GM18519 (cell line): ENCODE measurements around the gene DOCK3.
"Not testable (repeated sequence)": the region's sequence is repeated elsewhere in the genome, so short reads cannot be mapped to it uniquely, and the experiment has no call there.

Experiments used
- ATAC-seq: cut with Tn5 transposase; IDR thresholded peaks from one replicate; pipeline ENCODE4 v1.9.1; 2021; ENCODE audit warnings: mild to moderate bottlenecking, moderate library complexity; ENCODE audit not compliant: unreplicated experiment, low FRiP score

The DOCK3 gene

GRCh38 chr3:50853936-50854335 is 179.2 kb downstream of the DOCK3 start:
- ATAC-seq = no peak

DNA sequence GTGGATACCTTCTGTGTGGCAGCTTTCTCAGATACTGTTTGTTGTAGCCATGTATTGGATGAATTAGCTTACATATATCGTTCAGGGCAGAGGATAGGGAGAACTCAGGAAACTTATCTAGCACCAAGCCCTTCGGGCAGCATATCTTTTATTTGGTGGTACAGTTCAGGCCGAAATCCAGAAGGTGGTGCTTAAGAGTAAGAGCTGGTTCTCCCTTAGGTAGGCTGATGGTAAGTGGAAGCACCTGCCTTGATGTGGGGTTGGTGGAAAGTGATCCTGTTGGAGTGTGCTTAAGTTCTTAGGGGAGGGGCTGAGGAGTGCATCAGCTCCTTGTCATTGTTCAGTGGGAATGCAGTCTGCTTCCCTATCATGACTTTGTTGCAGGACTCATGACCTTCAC is 187.5 kb downstream of the DOCK3 start:
- ATAC-seq = no peak

DNA sequence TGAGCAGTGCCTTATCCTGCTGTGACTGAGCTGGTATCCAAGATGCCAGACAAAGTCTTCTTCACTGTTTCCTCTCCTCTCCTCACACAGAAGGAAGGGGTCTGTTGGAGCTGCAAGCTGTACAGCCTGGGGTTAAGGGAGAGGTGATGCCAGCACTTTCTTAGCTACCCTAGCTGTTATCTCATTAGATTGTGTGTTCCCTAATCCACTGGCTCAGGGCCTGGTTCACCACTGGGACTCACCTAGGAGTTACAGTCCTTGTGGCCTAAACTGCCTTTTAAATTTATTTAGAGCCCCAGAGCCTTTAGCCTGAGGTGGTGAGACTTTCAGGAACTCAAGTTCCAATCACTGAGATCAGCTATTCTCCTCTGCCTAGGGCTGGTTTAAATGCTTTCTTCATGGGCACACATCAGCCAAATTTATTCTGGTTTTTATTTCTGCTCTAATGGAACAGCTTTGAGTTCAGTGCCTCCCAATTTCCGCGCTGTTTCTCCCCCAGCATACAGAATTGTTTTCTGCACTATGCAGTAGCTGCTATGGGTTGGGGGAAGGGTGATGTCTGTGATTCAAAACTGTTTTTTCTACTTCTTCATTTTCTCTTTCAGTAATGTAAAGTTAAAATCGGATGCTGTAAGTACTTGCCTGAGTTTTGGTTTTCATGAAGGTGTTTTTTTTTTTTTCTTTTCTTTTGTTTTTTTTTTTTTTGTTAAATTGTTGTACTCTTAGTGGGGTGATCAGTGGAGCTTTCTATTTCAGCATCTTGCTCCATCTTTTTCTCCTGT is 198.8 kb downstream of the DOCK3 start:
- no peak for ATAC-seq

DNA sequence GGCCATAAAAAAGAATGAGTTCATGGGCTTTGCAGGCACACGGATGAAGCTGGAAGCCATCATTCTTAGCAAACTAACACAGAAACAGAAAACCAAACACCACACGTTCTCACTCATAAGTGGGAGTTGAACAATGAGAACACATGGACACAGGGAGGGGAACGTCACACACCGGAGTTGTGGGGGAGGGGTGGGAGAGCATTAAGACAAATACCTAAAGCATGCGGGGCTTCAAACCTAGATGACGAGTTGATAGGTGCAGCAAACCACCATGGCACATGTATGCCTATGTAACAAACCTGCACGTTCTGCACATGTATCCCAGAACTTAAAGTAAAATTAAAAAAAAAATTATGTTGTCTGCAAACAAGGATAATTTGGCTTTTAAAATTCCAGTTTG is 200.1 kb downstream of the DOCK3 start:
- not testable (repeated sequence) for ATAC-seq

- no peak for ATAC-seq
These were observed 202.2 kb downstream of the DOCK3 start for GRCh38 chr3:50876947-50877346.

- ATAC-seq = not testable (repeated sequence)
These were observed 208.0 kb downstream of the DOCK3 start for GRCh38 chr3:50882733-50883132.

GRCh38 chr3:50883755-50884154 is 209.0 kb downstream of the DOCK3 start:
- ATAC-seq = no peak

GRCh38 chr3:50885070-50885850 is 210.5 kb downstream of the DOCK3 start:
- ATAC-seq = no peak

DNA sequence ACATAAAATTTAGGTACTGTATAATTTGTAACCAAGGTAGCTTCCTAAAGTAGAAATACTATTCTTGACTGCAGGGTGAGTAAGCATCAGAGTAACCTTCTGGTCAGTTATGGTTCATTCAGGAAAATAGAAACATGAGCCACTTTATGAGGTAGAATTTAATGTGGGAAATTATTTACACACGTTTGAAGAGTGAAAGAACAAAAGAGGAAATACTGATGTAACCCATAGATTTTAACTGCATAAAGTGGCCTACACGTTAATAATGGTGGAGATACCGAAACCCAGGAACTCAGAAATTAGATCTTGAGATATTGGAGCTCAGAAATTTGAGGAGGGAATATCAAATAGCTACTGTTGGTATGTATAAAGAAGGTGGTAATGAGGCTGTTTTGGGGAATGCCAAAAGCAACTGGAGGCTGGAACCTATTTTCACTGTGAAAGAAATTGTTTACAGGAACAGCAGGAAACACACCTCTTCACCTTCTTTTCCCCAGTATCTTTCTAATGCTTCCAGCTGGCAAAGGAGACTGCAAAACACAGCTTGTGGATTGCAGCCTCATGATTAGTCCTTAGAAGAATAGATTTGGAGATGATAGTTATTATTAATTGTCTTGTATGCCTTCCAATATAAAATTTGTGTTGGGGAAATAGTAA is 216.1 kb downstream of the DOCK3 start:
- no peak for ATAC-seq

DNA sequence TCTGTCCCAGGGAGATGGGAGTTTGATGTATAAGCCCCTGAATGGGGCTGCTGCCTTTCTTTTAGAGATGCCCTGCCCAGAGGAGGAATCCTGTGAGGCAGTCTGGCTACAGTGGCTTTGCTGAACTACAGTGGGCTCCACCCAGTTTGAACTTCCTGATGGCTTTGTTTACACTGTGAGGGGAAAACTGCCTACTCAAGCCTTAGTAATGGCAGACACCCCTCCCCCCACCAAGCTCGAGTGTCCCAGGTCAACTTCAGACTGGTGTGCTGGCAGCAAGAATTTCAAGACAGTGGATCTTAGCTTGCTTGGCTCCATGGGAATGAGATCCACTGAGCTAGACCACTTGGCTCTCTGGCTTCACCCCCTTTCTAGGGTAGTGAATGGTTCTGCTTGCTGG is 226.4 kb downstream of the DOCK3 start:
- ATAC-seq = not testable (repeated sequence)

DNA sequence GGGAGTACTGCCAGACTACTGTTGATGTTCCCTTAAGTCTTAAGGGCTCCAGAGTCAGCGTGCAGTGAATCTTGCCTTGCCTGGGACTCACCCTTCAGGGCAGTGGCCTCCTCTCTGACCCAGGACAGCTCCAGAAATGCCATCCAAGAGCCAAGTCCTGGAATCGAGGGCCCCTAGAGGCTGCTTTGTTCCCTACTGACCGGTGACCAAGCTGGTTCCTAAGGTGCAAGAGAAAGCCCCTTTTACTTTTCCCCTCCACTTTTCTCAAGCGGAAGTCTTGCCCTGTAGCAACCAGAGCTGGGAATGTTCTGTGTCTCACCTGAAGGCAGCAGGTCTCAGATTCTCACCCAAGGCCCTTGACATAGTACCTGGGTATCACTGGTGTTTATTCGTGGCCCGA is 238.0 kb downstream of the DOCK3 start:
- no peak for ATAC-seq

DNA sequence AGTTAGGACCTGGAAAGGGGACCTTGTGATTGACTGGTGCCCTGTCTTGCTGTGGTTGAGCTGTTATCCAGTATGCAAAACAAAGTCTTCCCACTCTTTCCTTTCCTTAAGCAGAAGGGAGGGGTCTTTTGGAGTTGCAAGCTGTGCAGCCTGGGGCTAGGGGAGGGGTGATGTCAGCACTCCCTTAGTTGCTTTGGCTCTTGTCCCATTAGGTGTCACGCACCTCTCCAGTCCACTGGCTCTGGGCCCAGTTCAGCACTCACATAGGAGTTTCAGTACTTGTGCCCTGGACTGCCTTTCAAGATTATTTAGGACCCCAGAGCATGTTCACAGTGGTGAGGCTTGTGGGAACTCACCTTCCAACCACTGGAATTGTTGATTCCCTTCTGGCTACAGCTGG is 238.5 kb downstream of the DOCK3 start:
- ATAC-seq = no peak

- not testable (repeated sequence) for ATAC-seq
These were observed 247.3 kb downstream of the DOCK3 start for GRCh38 chr3:50922071-50922470.

DNA sequence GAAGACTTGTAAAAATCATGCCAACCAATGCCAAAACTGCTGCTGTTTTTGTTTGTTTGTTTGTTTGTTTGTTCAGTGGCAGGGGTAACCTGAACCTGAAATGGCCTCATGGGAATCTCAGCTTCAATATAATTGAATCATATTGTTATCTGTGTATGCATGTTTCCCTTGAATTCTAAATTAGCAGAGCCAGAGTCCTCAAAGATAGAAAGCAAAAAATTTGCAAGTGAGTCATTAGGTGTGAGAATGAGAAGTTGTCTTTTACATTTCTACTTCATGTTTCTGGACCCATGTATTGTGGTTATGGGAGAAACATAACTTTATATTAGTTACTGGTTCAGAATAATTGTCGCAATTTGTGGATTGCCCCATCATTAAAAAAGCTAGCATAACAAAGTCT is 249.2 kb downstream of the DOCK3 start:
- no peak for ATAC-seq

DNA sequence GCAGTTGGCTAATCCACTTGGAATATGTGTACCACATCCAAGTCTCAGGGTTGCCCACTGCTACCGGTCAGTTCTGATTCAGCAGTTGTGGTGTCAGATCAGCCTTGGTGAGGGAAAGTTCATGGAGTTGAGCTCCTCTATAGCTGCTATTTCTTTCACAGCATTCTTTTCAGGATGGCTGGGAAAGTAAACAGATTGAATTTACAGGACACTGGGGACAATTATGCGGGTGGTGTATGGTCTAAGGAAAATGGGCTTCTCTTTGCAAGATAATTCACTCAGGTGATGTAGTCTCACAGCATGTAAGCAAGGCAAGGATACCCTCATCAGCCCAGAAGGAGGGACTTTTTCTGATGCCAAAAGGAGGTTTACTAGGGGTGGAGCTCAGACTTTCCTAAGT is 249.9 kb downstream of the DOCK3 start:
- no peak for ATAC-seq

GRCh38 chr3:50926868-50927267 is 252.1 kb downstream of the DOCK3 start:
- no peak for ATAC-seq

DNA sequence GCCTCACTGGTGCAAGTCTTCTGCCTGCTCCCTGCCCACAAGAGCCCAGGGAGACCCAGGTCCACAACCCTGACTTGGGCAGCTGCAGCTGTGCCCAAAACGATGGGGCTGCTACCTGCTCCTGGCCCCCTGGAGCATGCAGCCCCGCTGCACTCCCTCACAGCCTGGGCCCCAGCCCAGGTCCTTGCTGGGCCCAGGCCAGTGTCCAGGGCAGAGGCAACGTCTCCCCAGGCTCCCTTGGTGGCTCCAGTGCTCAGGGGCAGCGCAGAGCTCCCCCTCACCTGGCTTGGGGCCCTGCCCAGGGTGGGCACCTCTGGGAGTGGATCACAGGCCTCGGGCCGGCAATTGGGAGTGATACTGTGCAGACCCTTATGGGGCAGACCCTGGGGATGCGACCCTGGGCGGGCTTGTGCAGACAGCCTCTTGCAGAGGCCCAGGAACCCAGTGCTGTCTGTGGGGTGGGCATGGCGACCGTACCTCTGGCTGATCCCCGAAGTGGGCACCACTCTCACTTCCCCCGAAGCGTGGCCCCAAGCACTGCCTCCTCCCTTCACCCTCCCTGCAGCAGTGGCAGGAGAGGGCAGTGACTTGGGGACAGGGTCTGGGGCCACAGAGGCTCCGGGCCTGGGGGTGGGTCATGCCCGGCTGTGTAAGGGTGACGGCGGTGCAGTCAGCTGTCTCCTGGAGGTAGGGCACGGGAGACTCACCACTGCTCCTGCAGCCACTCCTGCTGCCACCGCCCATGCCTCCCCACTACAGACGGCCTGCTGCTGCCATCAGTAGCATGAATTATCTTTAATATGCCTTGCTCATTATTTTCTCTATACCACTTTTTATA is 255.9 kb downstream of the DOCK3 start:
- ATAC-seq = no peak

GRCh38 chr3:50932918-50933317 is 258.2 kb downstream of the DOCK3 start:
- ATAC-seq = not testable (repeated sequence)

- ATAC-seq = no peak
These were observed 261.7 kb downstream of the DOCK3 start for GRCh38 chr3:50936389-50936788.

- no peak for ATAC-seq
These were observed 272.7 kb downstream of the DOCK3 start for GRCh38 chr3:50947419-50947818.
